GM18498 (cell line): ENCODE data around the gene MSANTD7.
A peak's percentile ranks its signal among the peaks of the same experiment; 100 is the strongest.
"Not testable (repeated sequence)": the region's sequence is repeated elsewhere in the genome, so short reads cannot be mapped to it uniquely, and the experiment has no call there.

Experiments
- ATAC-seq: cut with Tn5 transposase; IDR thresholded peaks from one replicate; pipeline ENCODE4 v1.9.1; 2021; ENCODE audit warnings: mild to moderate bottlenecking, moderate library complexity; ENCODE audit not compliant: unreplicated experiment

The MSANTD7 gene, protein sequence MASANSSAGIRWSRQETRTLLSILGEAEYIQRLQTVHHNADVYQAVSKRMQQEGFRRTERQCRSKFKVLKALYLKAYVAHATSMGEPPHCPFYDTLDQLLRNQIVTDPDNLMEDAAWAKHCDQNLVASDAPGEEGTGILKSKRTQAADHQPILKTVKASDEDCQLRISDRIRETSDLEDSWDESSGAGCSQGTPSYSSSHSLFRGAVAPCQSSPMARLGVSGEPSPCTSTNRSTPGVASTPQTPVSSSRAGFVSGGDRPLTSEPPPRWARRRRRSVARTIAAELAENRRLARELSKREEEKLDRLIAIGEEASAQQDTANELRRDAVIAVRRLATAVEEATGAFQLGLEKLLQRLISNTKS

DNA sequence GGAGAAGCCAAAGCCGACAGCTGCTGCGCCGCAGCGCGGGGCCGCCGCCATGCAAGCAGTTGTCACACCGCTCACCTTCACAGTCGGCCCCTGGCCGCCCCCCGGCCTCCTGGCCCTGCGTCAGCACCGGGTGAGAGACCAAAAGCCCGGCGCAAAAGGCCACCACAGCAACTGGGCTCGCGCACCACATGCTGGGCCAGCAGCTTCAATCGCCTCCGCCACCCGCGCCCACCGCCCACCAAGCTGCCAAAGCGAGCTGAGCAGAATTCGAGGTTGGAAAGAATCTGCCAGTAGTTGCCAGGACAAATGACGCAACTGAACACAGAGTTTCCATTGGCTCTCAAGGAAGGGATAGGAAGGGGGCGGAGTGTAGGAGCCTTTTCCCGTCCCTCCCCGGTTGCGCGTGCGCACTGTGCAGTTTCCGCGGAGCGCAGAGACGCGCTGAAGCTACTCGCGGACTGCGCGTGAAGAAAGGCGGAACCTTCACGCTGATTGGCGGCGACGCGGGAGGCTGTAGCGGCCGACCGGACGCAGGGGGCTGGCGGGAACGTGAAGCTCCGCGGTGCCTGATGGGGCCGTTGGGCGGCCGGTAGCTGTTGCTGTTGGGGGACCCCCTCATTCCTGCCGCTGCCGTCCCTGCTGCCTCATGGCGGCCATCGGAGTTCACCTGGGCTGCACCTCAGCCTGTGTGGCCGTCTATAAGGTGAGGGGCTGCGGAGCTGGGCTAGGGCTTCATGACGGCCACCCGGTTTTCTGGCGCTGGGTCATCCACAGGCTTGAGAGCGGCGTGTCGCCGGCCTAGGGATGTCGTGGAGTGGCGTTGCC, at the start of gene MSANTD7, which contains the start of the genes CDNF and HSPA14:
MSANTD7 (plus strand) TSS at position 550 of the 825 bp plus-strand sequence. CDS start 3,979 bp downstream, outside the sequence.
CDNF (minus strand) TSS at position 281 of the 825 bp plus-strand sequence; CDS start at position 190, 91 bp downstream.
HSPA14 (plus strand) TSS at position 550 of the 825 bp plus-strand sequence; CDS start at position 647, 97 bp downstream.
- peak; percentile 94 for ATAC-seq

DNA sequence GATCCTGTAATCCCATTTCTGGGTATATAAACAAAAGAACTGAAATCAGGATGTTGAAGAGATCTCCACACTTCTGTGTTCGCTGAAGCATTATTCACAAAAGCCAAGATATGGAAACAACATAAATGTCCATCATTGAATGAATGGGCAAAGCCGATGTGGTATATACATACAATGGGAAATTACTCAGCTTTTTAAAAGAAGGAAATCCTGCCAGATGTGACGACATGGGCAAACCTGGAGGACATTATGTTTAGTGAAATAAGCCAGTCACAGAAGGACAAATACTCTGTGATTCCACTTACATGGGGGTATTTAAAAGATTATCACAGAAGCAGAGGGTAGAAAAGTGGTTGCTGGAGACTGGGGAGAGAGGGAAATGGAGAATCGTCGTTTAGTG, 39.5 kb upstream of the MSANTD7 start:
- ATAC-seq, result no peak

DNA sequence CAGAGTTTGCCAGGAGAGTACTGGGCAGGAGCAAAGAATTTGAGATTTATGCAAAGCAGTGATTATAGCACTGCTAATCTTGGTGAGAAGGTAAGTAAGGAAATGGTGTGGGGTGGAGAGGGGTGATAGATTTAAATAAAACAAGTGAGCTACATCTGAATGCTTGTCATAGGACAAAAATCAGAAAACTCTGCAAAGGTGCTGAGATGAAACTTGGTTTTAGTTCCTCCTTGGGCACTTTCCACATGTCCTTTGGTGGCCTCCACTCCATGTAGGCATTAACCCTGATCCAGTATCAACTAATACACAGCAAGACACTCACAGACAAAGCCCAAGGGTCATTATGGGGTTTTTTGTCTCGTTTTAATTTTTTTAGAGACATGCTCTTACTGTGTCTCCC, 37.7 kb upstream of the MSANTD7 start:
- no peak for ATAC-seq

DNA sequence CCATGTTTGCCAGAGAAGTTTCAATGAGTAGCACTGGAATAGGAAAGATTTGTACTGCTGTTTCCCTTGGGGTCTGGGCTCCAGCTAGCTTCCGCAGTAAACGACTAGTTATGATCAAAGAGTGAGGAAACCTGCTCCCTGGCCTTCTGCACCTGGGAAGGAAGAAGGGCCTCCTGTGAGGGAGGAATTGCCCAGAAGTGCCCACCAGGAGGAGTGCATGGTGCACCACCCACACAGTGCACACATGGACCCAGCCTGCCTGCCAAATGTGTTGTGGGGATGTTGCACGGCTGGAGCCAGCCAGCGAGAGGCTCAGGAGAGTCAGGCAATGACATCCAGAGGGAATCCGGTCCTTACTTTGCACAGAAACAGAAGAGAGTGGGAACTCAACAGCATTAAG, 36.4 kb upstream of the MSANTD7 start:
- no peak for ATAC-seq

DNA sequence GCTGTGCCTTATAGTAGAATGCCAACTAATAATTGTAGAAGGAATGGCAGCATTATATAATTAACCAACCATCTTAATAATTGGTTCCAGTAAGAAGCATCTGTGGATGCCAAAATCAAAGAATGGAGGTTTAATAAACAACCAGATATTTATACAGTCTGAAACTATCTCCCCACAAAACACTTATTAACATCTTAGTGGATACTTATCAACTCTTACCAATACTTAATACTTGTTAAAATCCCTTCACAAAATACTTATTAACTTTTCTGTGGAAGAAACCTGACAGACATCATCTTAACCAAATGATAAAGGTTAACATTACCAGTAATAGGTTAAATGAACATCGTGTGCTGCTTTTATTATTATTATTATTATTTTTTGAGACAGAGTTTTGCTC, 34.3 kb upstream of the MSANTD7 start:
- no peak for ATAC-seq

DNA sequence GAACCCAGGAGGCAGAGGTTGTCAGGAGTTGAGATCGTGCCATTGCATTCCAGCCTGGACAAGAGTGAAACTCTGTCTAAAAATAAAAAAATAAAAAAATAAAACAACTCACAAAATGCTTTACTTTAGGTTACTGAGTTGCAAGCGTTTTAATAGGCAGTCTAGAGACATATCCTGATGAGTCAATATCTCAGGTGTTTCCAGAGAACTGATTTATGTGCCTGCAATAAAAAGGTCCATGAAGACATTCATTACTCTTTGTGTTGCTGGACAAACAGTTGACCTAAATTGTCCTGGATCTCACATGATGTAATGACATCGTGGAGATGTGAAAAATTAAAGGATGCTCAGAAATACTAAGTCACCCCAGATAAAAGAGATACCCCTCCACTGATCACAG, 31.8 kb upstream of the MSANTD7 start:
- ATAC-seq, result no peak

DNA sequence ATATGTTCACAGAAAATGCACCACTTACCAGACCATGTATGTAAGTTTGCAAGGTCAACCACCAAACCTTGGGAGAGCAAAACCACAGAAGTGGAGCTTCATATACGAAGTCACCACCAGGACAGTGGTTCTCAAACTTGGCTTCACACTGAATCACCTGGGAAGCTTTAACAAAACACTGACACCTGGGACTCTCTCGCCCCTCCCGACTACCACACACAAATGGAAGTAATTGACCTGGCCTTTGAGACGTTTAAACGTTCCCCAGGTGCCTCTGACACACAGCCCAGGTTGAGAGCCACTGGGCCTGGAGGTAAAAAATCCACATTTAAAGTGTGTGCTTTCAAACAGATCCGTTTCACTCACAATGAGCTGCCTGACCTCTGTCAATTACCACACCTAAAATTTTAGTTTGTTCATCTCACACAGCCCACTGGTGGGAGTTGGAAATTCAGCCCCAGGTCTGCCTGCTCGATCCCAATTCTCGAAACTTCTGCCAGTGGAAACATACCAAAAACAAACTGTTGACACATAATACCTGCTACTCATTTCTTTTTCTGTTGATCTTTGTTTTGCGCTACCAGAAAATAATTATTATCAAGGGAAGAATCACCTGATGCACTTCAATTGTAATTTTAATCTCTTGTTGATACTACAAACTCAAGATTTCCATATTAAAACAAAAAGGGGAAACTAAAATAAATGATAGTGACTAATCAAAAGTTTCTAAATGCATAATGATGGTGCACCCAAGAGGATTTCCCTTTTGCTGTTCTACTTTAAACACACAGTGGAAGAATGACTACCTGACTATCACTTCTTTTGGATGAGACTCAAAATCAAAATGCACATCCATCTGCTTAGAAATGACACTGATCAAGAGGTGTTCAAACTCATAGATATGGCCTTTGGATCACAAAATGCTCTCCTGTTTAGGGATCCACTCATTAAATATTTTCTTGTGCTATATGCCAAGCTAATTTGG, 26.8 kb upstream of the MSANTD7 start:
- ATAC-seq, result no peak

DNA sequence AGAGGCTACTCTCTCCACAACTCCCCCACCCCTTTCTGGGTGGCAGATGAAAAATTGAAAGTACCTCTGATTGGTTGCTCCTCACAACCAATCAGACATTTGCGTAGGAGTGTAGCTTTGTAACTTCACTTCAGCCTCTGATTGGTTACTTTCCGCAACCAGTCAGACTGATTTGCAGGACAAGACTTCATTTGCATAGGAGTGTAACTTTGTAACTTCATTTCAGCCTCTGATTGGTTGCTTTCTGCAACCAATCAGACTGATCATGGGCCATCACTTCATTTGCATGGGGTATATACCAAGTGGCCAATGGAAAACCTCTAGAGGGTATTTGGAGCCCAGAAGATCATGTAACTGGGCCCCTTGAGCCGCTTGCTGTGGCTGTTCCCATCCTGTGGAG, 25.8 kb upstream of the MSANTD7 start:
- ATAC-seq, result no peak

DNA sequence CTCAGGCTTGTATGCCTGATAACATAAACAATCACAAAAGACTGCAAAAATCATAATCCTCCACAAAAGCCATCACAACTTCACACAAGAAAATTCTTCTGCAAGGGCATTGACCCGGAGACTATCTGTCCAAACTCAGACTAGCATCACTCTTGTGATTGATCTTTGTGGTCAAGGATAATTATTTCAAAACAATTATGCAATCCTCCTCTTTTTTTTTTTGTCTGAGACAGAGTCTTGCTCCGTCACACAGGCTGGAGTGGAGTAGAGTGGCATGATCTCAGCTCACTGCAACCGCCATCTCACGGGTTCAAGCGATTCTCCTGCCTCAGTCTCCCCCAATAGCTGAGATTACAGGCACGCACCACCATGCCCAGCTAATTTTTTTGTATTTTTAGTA, 22.4 kb upstream of the MSANTD7 start:
- ATAC-seq, result no peak

DNA sequence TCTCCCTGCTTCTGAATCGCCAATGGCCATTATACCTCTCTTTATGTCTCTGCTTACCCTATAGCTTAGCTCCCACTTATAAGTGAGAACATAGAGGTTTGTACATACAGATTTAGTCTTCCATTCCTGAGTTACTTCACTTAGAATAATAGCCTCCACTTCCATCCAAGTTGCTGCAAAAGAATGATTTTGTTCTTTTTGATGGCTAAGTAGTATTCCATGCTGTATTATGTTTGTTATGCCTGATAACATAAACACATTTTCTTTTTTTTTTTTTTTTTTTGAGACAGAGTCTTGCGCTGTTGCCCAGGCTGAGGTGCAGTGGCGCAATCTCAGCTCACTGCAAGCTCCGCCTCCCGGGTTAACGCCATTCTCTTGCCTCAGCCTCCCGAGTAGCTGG, 21.4 kb upstream of the MSANTD7 start:
- not testable (repeated sequence) for ATAC-seq

DNA sequence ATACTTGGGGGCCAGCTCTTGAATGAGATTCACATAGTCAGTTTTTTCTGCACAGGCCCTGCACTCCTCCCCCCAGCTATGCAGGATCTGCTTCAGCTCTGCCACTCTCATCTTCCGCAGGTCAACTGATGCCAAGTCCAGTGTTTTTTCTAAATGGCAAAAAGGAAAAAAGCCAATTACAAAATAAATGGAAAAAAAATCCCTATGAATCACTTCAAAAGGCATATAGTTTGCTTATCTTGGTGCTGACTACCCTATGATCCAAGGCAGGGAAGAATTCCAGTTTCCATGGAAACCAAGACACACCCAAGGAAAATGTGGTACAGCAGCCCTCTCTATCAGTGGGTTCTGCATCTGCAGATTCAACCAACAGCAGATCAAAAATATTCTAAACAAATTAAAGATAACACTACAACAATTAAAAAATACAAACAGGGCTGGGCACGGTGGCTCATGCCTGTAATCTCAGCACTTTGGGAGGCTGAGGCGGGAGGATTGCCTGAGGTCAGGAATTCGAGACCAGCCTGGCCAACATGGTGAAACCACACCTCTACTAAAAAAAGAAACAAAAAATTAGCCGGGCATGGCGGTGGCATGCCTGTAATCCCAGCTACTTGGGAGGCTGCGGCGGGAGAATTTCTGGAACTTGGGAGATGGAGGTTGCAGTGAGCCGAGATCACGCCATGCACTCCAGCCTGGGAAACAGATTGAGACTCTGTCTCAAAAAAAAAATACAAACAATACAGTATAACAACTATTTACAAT, 17.9 kb upstream of the MSANTD7 start:
- no peak for ATAC-seq

DNA sequence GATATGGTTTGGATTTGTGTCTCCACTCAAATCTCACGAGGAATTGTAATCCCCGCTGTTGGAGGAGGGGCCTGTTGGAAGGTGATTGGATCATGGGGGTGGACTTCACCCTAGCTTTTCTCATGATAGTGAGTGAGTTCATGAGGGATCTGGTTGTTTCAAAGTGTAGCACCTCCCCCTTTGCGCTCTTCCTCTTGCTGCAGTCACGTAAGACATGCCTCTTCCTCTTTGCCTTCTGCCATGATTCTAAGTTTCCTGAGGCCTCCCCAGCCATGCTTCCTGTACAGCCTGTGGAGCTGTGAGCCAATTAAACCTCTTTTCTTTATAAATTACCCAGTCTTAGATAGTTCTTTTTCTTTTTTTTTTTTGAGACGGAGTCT, 17.3 kb upstream of the MSANTD7 start:
- ATAC-seq, result no peak

DNA sequence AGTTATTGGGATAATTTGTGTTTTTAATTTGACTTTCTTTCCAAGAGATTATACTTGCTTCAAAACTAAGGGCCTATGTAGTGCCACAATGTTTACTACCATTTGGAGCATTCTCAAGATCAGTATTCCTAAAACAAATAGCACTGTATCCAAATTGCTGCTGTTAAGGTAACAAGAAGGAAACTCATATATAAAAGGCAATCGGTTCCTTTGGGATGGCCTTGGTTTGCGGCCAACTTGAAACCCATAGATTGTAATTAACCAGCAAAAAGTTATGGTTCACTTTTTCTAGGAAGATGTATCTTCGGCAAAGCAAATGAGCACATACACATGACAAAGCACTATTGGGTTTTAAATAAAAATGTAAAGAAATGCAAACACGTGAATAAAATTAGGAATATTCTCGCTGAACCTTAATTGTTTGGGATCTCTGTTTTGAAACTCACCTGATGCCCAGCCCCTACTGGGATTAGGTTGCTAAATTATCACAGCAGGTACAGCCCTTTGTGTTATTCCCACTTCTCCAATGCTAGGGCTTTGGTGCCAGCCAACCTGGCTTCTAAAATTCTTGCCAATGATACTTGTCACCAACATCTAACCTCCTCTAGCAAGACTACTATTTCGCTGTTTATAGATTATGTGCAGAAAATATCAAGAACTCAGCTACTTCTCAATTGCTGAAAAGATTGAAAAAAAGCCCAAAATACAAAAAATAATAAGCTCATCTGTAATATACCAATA, 16.3 kb upstream of the MSANTD7 start:
- no peak for ATAC-seq

DNA sequence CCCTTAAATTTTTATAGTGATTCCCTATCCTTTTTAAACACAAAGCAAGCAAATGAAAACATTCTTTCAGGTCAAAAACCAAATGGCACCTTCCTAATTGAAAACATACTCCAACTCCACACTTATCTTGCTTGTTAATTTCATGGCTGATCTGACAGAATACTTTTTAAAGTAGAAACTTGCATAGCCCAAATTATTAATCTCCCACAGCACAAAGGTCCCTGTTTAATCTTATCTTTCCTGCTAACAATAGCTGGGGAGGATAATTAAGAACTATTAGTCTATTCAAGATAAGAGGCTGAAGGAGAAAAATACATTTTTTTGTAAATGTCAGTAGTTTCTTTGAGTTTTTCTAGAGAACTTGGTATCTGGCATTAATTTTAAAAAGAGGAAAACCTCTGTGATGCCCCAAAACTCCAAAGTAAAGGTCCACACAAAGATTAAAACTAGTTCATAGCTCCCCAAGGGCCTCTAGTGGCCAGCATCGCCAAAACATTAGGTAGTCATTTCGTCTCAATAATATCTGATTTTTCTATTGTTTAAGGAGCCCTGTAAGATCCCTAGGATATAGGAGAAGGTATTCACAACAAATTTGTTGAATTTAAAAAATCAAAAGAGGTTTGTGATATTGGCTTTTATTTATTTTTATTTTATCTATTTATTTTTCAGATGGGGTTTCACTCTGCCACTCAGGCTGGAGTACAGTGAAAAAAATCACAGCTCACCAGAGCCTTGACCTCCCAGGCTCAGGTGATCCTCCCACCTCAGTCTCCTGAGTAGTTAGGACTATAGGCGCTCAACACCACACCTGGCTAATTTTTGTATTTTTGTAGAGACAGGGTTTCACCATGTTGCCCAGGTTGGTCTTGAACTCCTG, 15.0 kb upstream of the MSANTD7 start:
- no peak for ATAC-seq

DNA sequence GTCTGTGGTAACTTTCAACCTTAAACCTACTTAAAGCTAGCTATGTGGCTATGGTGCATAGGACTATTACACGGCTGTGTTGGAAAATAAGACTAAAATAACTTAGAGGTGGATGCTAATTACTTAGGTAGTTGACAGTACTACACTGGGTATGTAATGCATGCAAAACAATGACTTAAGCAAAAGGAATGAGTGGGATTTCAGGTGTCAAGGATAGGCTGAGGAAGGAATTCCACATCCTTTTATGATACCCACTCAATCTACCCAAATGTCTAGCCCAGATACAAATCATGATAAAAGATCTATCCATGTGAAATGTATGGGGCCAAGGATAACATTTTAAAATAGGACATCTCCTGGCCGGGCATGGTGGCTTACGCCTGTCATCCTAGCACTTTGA, 14.1 kb upstream of the MSANTD7 start:
- ATAC-seq, result no peak

DNA sequence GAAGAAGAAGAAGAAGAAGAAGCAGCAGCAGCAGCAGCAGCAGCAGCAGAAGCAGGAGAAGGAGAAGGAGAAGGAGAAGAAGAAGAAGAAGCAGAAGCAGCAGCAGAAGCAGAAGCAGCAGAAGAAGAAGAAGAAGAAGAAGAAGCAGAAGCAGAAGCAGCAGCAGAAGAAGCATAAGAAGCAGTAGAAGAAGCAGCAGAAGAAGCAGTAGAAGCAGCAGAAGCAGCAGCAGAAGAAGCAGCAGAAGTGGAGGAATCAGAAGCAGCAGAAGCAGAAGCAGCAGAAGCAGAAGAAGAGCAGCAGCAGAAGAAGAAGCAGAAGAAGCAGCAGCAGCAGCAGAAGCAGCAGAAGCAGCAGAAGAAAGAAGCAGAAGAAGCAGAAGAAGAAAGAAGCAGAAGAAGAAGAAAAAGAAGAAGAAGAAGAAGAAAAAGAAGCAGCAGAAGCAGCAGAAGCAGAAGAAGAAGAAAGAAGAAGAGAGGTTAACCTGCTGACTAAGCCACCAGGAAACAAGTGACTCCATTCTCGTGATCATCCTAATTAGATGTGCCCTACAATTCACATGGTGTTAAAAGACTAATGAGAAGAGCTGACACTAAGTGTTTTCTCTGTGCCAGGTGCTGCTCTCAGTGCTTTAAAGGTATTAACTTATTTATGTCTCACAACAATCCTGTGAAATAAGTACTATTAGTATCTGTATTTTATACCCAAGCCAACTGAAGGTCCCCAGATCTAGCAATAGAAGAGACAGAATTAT, 11.9 kb upstream of the MSANTD7 start:
- no peak for ATAC-seq

DNA sequence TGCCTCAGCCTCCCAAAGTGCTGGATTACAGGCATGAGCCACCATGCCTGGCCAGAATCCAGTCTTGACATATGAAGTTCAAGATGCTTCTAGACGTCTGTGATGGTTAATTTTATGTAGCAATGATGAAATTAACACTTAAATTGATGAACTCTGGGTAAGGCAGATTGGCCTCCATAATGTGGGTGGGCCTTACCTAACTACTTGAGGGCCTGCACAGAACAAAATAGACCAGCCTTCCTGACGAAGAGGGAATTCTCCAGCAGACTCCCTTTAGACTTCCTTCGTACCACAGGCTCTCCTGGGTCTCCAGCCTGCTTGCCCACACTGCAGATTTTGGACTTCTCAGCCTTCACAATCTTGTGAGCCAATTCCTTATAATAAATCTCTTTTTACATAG, 5.0 kb upstream of the MSANTD7 start:
- ATAC-seq, result no peak

DNA sequence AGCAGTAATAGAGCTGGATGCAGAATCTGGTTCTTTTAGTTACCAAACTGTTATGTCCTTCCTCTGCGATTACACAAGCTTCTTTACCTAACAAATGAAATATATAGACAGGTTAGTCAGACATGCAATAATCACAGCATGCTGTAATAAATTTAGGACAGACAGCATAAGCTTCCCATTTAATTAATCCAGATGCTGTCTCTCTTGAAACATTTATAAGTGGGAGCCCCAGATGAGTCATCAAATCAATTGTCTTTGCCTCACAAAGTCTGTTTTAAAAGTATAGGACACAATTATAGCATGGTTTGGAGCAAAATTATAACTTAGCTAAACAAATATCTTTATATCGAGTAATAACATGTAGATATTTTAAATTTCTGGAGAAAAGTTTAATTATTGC, 1.9 kb upstream of the MSANTD7 start:
- no peak for ATAC-seq
